GM12875 (cell line): ENCODE results near the gene TH.

Experiments used
- H3K4me3 ChIP-seq: one replicate; pipeline ENCODE4 v1.5.1; 2011; ENCODE audit warnings: low read depth, low read length, control low read depth
- CTCF ChIP-seq: IDR thresholded peaks from 2 replicates; pipeline ENCODE4 v1.5.1; 2011; ENCODE audit warnings: low read depth, mild to moderate bottlenecking, control low read depth, inconsistent platforms, low read length, moderate library complexity, borderline replicate concordance; ENCODE audit not compliant: insufficient read depth

TH gene

GRCh38 chr11:2207773-2208621, 36.4 kb upstream of the TH start:
- H3K4me3 ChIP-seq = no peak overlapping the region

GRCh38 chr11:2207212-2207611, 35.6 kb upstream of the TH start:
- no peak overlapping the region for H3K4me3 ChIP-seq
- TF ChIP-seq CTCF = no peak

More at GRCh38 chr11:2207773-2208621, 36.4 kb upstream of the TH start:
- TF ChIP-seq CTCF = no peak

- no peak for TF ChIP-seq CTCF
- no peak overlapping the region for H3K4me3 ChIP-seq
These were observed 34.5 kb upstream of the TH start for GRCh38 chr11:2205981-2206690.

- TF ChIP-seq CTCF = no peak
These were observed 33.7 kb upstream of the TH start for GRCh38 chr11:2205214-2205720.

GRCh38 chr11:2204361-2205213, 33.0 kb upstream of the TH start:
- no peak overlapping the region for H3K4me3 ChIP-seq
- no peak for TF ChIP-seq CTCF

More at GRCh38 chr11:2205214-2205720, 33.7 kb upstream of the TH start:
- no peak overlapping the region for H3K4me3 ChIP-seq

GRCh38 chr11:2203440-2204259, 32.0 kb upstream of the TH start:
- H3K4me3 ChIP-seq = no peak overlapping the region
- TF ChIP-seq CTCF = no peak
